Stimulated activated CD8-positive, alpha-beta memory T cell treated with anti-CD3 and anti-CD28 coated beads, Interleukin-7, amount 100 ng/mL, for 48 hours (primary cell): Measurements from ENCODE around the gene BCL11A.

Experiments
- DNase-seq, 2 donors: peaks; one replicate each; pipeline ENCODE4 v3.0.0-alpha.2; 2020; ENCODE audit warnings: low read depth in 1 of 2; ENCODE audit errors: extremely low read depth in 1 of 2

The BCL11A gene

DNA sequence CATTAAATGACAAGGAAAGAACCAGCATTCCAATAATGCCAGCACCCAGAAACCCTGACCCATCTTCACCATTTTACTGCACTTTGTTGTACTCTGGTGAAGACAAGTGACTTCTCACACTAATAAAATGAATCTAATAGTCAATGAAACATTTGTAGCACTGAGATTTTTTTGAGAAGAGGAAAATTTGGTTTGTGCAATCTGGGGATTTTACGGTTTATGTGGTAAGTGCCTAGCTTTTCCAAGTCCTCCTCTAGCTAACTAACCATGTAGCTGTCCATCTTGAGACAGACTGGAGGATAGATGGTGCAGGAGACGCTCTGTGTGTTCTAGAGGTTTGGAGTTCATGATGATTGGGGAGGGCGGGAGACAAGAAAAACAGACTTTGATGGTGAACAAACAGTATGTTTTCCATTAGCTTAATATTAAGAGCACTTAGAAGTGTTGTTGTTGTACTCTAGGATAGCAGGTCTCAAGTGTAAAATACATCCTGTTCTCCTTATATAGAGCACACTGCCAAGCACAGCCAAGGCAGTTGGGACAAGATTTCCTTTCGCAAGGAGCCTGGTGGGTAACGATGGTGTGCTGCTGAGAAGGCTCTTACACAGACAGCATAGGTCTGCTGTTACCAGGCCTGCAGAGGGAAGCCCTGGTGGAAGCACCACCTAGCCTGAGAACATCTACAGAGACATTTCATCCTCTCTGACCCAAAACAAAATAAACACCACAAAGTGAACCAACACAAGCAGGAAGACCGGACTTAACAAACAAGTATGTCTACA, 83.7 kb downstream of the BCL11A start:
- no peak for DNase-seq

DNA sequence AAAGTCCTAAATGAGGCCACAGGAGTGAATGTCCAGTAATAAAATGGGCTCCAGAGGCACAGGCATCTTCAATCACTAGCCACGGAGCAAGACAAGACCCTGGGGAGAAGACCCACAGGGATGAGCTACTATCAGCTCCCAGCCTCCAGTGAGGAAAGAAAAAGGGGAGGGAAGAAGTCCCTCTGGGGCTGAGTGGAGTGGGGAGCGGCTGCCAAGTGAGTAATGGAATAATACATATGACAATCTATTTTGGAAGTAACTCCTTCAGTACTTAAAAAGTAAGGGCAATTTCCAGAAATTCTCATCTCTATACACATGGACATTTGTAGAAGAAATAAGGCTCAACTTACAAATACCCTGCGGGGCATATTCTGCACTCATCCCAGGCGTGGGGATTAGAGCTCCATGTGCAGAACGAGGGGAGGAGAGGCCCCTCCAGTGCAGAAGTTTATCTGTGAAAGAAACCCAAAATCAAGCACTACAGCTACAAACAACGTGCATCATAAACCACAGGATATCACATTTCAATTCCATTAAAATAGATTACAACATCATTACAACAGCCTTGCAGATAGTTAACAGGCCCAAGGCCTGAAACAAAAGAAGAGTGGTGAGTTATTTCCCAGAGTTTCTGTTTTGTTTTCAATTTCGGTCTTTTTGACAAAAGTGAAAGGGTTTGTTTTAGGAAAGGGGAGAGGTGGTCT, 84.9 kb downstream of the BCL11A start:
- no peak for DNase-seq

DNA sequence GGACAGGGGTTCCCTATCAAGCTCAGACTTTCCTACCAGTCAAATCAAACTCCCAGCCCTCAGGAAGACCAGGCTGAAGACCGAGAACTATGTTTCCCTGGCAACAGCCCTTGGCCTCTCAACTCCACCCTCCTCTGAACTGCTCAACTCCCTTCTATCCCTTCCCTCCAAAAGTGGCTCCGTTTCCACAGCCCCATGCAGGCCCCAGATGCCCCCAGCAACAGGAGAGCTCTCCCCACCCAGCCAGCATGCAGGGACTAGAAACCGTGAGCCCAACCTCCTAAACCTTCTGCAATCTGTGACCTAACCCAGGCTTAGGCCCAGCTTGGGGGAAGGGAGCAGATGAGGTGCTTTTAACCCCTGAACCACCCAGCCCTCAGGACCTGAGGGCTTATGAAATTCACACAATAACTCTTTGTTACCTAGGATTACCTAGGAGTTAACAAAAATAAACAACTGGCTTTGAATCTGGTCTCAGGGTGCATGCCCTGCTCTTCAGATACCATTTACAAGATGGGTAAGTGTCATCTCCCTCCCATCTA, 87.2 kb downstream of the BCL11A start:
- DNase-seq: no peak

DNA sequence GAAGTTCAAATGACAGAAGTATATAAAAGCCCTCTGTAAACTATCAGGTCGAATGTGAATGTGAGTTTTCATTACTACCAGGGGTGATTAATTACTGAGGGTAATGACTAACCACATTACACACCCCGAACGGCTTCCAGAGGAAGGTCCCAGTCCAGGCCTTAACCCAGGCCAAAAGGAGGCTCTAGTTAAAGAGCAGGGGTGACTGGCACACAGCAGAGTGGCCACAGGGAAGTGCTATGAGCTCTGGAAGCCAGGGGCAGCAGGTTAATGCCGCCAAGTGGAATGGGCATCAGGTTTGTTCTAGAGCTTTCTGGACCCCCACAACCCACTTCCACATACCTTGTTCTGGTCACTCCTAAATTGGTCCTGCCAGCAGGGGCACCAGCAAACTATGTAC, 87.7 kb downstream of the BCL11A start:
- DNase-seq: no peak

DNA sequence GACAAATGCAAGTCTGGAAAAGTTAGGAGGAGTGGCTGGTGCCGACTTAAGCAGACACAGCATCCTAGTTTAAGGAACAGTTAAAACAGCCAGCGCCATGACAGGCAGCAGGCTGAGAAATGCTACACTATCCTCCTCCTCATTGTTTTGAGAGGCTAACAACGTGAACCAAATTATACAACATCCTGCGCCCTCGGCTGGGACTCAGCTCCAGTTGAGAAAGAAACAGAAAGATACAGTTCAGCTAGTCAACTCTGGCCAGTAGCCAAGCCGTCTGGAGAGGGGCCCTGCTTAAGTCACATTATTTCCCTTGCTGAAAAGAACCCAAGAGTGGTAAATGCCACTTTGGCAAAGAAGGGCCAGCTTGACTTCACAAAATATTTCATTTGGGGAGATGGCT, 90.2 kb downstream of the BCL11A start:
- DNase-seq: no peak

DNA sequence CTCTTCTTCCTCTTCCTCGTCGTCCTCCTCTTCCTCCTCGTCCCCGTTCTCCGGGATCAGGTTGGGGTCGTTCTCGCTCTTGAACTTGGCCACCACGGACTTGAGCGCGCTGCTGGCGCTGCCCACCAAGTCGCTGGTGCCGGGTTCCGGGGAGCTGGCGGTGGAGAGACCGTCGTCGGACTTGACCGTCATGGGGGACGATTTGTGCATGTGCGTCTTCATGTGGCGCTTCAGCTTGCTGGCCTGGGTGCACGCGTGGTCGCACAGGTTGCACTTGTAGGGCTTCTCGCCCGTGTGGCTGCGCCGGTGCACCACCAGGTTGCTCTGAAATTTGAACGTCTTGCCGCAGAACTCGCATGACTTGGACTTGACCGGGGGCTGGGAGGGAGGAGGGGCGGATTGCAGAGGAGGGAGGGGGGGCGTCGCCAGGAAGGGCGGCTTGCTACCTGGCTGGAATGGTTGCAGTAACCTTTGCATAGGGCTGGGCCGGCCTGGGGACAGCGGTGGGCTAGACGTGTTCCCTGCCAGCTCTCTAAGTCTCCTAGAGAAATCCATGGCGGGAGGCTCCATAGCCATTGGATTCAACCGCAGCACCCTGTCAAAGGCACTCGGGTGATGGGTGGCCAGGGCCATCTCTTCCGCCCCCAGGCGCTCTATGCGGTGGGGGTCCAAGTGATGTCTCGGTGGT, 91.9 kb downstream of the BCL11A start:
- DNase-seq: no peak

DNA sequence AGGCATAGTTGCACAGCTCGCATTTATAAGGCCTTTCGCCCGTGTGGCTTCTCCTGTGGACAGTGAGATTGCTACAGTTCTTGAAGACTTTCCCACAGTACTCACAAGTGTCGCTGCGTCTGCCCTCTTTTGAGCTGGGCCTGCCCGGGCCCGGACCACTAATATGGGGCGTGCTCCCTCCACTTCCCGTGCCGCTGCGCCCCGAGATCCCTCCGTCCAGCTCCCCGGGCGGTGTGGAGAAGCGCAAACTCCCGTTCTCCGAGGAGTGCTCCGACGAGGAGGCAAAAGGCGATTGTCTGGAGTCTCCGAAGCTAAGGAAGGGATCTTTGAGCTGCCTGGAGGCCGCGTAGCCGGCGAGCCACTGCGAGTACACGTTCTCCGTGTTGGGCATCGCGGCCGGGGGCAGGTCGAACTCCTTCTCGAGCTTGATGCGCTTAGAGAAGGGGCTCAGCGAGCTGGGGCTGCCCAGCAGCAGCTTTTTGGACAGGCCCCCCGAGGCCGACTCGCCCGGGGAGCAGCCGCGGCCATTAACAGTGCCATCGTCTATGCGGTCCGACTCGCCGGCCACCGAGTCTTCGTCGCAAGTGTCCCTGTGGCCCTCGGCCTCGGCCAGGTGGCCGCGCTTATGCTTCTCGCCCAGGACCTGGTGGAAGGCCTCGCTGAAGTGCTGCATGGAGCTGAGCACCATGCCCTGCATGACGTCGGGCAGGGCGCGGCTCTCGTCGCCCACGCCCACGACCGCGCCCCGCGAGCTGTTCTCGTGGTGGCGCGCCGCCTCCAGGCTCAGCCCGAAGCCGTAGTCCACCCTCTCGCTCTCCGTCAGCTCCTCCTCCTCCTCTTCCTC, 92.7 kb downstream of the BCL11A start:
- DNase-seq: no peak

DNA sequence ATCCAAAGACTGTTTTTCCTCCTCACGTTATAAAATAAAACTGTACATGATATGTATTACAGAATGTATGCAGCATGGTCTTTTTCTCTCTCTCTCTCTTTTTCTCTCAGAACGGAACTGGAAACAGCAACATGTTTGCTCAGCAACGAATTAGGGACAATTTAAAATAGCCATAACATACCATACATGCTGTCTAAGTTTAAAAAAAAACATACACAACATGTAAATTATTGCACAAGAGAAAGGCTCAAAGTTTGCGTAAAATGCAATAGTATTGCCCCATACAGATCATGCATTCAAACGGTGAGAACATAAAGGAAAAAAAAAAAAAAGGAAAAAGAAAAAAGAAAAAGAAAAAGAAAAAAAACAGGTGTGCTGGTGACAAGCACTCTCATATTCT, 93.6 kb downstream of the BCL11A start:
- DNase-seq: no peak

DNA sequence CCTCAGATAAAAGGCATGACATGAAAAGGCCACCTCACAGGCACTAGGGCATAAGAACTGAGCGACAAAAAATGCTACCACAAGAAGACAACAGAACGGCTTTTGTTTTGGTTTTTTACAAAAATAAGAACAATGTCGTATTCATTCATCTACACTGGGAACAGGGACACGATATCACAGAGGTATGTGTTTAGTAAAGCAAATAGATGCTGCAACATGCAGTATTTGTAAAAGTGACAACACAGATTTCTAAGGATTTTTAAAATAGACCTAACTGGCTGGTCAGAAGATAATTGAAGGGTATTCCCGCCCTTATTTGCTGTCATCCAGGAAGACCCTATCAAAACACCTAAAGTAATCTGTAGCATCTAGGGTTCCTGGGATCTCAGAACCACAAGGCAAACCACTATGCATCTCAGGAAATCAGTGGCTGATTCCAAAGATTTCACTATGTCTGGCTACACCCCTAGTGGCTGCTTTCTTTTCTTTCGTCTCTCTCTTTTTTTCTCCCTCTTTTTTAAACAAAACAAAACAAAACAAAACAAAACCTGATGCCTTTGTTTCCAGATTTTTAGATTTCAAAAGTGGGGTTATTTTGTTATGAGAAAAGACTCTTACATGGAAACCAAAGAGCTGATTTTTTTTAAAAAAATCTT, 97.2 kb downstream of the BCL11A start:
- no peak for DNase-seq

DNA sequence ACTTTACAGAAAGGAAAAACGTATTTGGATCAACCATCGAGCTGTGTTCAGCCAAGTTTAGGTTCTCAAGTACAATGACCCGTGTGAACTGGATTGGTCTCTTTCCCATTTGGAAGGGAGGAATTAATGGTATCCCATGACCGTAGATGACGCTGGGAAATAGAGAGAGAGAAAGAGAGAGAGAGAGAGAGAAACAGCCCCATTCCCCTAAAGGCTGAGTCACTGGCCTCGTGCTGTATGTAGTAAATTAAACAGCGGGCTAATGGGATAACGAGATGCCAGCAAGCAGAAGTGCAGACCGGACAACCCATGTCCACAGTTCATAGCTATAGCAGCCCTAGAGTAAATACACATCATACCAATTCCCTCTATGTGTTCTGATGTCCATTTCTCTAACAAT, 99.6 kb downstream of the BCL11A start:
- no peak for DNase-seq

DNA sequence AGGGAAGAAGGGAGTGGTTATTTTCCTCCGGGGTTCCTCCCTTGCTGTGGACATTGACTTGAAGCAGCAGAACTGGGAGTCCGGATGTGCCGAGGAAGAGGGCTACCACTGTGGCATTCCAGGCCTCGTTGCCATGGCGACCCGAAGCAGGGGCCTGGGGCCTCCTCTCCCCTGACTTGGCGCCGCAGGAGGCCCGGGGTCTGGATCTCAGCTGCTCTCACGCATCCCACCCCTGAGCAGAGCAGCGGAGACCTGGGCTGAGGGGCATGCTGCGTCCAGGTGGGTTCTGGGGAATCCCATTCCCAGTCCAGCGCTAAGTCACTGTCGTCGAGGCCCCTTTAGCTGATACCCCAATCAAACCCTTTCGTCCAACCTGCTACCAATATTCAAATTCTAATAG, 100.2 kb downstream of the BCL11A start:
- no peak for DNase-seq

DNA sequence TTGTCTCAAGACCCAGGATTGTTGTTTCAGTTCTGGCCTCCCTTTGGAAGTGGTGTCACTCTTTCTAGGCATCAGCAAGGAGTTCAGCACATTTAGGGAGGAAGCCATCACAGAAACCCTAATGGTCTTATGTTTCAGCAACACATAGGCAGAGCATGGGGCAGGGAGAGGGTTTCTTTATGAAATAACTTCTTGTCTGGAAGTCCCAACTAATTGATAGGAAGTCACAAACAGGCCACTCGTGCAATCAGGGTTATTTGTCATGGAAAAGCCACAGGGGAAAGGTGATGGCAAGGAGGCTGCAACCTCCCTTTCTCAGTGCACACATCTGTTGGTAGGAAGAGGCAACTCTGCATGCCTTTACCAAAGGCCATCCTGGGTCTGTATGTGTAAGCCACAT, 103.0 kb downstream of the BCL11A start:
- no peak for DNase-seq

DNA sequence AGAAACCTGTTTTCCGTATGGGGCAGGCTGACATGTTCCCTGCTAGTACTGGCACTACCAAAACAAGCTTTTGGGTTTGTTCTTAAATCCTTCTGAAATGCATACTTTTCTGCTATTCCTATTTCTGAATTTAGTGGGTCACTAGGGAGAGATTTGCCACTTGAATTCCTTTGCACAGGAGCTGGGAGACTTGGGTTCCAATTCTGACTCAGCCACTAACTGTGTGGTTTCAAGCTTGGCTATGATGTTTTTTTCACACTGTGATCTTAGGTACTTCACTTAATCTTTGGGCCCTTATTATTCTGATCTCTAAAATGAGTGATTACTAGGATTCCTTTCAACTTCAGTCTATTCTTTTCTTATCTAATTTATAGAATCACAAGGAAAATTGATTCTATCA, 105.5 kb downstream of the BCL11A start:
- DNase-seq: no peak

DNA sequence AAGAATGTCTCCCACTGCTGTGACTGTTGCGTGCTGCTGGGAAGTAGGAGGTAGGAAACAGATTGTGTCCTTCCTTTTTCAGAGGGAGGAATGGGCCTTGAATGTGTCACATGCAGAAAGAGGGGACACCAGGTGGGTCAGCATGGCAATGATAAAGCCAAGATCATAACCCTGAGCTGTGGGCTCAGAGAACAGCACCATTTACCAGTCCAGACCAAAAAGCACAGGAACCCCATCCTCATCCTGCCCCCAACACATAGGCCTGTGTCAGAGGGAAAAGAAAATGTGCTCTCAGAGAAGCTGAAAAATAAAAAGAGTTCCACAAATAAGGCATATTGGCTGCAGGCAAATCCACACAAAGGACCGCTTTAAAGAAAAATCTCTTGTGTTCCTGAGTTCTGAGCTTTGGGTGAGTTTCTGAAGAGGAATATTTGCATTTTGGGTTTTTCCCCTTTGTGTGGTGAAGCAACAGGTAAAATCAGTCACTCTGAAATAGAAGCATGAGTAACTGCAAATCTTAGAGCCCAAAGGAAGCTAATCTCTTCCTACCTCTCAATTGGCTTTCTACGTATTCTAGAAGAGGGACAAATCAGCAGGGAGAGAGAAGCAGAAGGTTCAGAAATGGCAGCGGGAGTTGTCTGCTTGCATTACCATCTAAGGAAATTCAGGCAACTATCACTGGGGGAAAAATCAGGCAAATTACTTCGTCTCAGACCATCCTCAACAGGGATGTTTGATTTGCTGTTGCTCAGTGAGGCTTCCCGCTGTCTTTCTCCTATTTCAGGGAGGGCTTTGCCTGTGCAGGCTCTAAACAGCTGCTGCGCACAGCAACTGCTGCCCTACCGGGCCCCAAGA, 106.8 kb downstream of the BCL11A start:
- DNase-seq: no peak

DNA sequence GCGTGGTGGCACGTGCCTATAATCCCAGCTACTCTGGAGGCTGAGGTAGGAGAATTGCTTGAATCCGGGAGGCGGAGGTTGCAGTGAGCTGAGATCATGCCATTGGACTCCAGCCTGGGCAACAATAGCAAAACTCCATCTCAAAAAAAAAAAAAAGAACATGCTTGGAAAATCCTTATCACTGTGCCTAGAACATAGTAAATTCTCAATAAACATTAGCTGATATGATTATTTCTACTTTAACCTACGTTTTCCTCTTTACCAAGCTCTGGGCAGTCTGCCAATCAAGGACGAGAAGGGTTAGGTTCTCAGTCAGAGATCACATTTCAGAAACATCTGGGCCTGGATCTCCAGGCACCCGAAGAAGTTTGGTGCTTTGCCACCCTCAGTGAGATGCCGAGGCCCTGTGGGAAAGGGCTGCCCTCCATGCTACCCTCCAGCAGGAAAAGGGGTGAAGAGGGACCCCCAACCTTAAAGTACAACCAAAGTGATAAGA, 107.7 kb downstream of the BCL11A start:
- DNase-seq: no peak

DNA sequence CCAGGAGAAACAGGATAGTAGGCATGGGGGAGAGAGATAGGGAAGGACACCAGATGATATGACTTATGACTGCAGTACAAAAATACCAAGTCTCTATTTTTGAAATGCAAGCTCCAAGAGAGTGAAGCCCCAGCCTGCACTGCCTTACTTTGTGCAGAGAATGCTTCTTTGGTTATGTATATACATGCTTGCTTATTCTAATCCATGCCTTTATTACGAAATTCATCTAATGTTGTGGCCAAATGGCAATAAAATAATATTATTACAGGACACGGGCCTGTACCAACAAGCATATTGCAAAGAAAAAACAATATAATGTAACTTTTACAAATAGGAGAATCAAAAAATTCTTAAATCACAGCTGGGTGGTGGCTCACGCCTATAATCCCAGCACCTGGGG, 110.8 kb downstream of the BCL11A start:
- DNase-seq: no peak

DNA sequence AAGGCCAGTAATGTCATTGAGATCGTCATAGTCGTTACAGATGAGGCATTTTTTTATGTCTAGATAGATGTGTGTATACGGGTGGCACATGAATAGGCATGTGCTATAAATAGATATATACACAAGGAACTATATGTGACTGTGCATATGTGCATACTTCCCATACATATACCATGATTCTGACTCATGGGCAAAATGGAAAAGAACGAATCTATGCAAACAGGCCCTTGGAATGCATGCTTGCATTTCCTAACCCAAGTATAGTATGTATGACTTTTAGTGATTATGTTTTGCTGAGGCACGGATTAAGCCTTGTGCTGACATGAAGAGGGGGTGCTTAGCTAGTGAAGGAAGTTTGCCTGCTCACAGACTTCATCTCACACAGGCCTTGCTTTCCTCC, 111.7 kb downstream of the BCL11A start:
- DNase-seq: no peak

DNA sequence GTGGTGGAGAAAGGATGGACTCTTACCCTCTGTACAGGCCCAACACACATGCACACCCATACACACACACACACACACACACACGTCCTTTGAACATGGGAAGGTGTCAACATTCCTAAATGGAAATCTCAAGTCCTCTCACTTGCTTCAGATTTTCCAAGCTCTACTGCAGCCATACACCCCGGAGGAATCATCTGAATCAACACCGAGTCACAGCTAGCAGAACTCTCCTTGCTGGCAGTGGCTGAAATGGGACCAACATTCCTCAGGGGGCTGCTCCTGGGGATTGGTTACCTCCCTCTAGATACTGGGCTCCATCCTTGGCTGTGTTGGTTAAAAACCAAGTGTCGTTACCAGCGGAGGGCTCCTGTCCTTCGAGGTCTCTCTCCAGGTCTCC, 112.7 kb downstream of the BCL11A start:
- DNase-seq: no peak

DNA sequence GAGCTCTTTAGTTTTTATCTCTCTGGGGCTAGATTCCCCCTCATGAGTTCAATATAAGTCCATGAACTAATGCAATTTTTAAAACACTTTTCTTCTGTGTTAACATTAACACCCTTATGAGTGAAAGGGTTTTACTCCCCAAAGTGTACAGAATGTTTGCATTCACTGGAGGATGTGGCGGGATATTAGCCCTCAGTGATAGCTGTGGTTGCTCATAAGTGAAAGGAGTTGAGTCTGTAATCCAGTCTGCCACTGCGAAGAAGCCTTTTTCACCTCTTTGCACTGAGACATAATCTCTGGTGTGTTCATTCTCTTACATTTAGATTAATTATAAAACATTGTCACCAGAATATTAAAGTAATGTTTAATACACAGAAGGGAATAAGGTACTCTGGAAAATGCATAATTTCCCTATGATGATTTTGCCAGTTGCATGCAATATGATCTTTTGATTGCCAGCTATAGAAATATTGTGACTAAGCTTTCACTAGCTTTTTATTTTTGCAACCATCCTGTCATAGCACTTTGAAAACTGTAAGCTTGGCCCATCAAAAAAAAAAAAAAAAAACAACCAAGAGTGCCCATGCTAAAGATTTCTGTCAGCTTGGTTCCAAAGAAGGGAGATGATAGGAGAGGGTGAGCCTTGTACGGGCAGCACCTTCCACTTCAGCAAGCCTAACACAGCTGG, 113.2 kb downstream of the BCL11A start:
- no peak for DNase-seq
